Left lung (tissue), 10 donors: Measurements from ENCODE around the gene RNF40. TPM values are rescaled to one million over a fixed set of nuclear protein-coding genes. Genes with fewer than 3 reads are reported as not detected.

ENCODE experiments used
- ATAC-seq: fragments of 200-7000 bp; cut with Tn5 transposase; one replicate; pipeline ENCODE4 v1.9.1; 2020; ENCODE audit warnings: moderate library complexity
- DNase-seq, 4 donors: peaks; one replicate each; pipeline ENCODE4 v3.0.0-alpha.2; 2013 to 2020
- H3K27ac ChIP-seq, 2 donors: fragments of 200-600 bp; sonication (generic) in 1 of 2; one replicate each; pipeline versions ENCODE4 v1.5.0 to v1.8.0; 2020 to 2021
- H3K27me3 ChIP-seq, 2 donors: fragments of 200-600 bp; sonication (generic) in 1 of 2; one replicate each; pipeline versions ENCODE4 v1.5.0 to v1.8.0; 2020 to 2021
- H3K36me3 ChIP-seq, 2 donors: fragments of 200-600 bp; sonication (generic) in 1 of 2; one replicate each; pipeline versions ENCODE4 v1.5.0 to v1.8.0; 2020 to 2021
- H3K4me1 ChIP-seq, 2 donors: fragments of 200-600 bp; one replicate each; pipeline ENCODE4 v1.8.0; 2021
- H3K4me3 ChIP-seq, 2 donors: fragments of 200-600 bp; sonication (generic) in 1 of 2; one replicate each; pipeline versions ENCODE4 v1.5.0 to v1.8.0; 2020 to 2021; ENCODE audit warnings: mild to moderate bottlenecking in 1 of 2
- H3K9me3 ChIP-seq, 2 donors: fragments of 200-600 bp; sonication (generic) in 1 of 2; one replicate each; pipeline versions ENCODE4 v1.5.0 to v1.8.0; 2020 to 2021
- intact Hi-C, 2 donors: fragments of 100-400 bp; cut with DNase I; formaldehyde crosslinking; loops; one replicate each; pipeline versions ENCODE4 v1.11.2 to v1.14.2; 2022
- polyA plus RNA-seq, 6 donors: library from polyadenylated mRNA; unstranded; fragments of 120-200 nt; gene quantifications; one replicate each; pipeline ENCODE4 v1.2.1, GENCODE V29; 2013; ENCODE audit not compliant: insufficient read length in 6 of 6
- total RNA-seq, 2 donors: library from RNA; stranded (reverse); fragmentation: NEBNext Ultra II Directional; extraction: Animal tissue kit (Norgen Biotek cat#: 25700); gene quantifications; one replicate each; pipeline ENCODE4 v1.2.1, GENCODE V29; 2021
- TF ChIP-seq, protein P1 (sequence below), 2 donors: fragments of 200-600 bp; sonication (generic) in 1 of 2; IDR thresholded peaks; one replicate each; pipeline versions ENCODE4 v1.5.0 to v1.8.0; 2021; ENCODE audit warnings: antibody characterized with exemption in 2 of 2
- donor health status: DM: no; HTN: yes; CAD: no.
- donor health status: DM: no; HTN: no; CAD: no.

The RNF40 gene
- total and polyA plus RNA-seq, 8 donors: 87.8 to 116 (median 98.9) TPM

DNA sequence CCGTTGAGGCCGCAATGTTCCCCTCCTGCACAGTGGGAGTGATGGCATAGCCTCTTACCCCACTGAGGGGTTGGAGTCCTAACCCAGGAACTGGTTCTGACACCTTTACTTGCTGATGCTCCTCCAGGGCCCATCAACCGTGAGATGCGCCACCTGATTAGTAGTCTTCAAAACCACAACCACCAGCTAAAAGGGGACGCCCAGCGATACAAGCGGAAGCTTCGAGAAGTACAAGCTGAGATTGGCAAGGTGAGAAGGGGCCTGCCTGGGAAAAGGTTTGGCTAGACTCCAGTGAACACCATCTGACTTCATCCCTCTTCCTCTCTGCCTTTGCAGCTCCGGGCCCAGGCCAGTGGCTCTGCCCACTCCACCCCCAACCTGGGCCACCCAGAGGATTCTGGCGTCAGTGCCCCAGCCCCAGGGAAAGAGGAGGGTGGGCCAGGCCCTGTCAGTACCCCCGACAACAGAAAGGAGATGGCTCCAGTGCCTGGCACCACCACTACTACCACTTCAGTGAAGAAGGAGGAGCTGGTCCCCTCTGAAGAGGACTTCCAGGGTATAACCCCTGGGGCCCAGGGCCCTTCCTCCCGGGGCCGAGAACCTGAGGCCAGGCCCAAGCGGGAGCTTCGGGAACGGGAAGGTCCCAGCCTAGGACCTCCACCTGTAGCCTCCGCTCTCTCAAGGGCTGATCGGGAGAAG lies 5.8 kb downstream of the RNF40 start:
- ATAC-seq (no peak), DNase-seq (peak in 2 of 4 donors; percentile 24 to 56)
- no peaks in the 10 kb centered on the region for H3K27me3 ChIP-seq
- H3K4me1 ChIP-seq: peaks cover 10 to 13% of the 10 kb centered on the region in 2 donors
- peaks cover 0 to 99% of the 10 kb centered on the region in 2 donors for H3K36me3 ChIP-seq
- no peaks in the 10 kb centered on the region for H3K9me3 ChIP-seq
- intact Hi-C loops: no loop called here
- H3K4me3 ChIP-seq: no peak overlapping the region
- TF ChIP-seq, protein P1, sequence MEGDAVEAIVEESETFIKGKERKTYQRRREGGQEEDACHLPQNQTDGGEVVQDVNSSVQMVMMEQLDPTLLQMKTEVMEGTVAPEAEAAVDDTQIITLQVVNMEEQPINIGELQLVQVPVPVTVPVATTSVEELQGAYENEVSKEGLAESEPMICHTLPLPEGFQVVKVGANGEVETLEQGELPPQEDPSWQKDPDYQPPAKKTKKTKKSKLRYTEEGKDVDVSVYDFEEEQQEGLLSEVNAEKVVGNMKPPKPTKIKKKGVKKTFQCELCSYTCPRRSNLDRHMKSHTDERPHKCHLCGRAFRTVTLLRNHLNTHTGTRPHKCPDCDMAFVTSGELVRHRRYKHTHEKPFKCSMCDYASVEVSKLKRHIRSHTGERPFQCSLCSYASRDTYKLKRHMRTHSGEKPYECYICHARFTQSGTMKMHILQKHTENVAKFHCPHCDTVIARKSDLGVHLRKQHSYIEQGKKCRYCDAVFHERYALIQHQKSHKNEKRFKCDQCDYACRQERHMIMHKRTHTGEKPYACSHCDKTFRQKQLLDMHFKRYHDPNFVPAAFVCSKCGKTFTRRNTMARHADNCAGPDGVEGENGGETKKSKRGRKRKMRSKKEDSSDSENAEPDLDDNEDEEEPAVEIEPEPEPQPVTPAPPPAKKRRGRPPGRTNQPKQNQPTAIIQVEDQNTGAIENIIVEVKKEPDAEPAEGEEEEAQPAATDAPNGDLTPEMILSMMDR (IDR thresholded peaks at IDR 0.05): no peak
- H3K27ac ChIP-seq: no peak overlapping the region

DNA sequence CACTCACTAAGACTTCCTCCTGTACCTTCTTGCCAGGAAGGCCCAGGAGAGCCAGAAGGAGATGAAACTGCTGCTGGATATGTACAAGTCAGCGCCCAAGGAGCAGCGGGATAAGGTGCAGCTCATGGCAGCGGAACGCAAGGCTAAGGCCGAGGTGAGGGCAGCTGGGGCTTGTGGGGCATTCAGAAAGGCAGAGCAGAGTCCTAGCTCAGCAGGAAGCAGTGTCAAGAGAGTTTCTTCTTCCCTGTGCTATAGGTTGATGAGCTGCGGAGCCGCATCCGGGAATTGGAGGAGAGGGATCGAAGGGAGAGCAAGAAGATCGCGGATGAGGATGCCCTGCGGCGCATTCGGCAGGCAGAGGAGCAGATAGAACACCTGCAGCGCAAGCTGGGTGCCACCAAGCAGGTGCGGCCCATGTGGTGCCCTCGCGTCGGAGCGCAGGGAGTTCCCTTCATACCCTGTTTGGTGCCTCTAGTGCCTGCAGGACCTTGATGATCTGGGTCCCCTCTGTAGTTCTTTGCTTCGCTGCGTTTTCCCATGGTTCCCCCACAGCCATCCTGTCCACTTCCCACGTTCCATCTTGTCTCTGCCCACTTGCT lies 6.6 kb downstream of the RNF40 start:
- ATAC-seq (no peak), DNase-seq (peak in 2 of 4 donors; percentile 22 to 51)
- no peaks in the 10 kb centered on the region for H3K9me3 ChIP-seq
- intact Hi-C loops: no loop called here
- H3K36me3 ChIP-seq: peaks cover 0 to 100% of the 10 kb centered on the region in 2 donors
- H3K4me3 ChIP-seq: no peak overlapping the region
- no peak overlapping the region for H3K27ac ChIP-seq
- TF ChIP-seq, protein P1 (IDR thresholded peaks at IDR 0.05): no peak
- H3K4me1 ChIP-seq: peaks cover 2 to 5% of the 10 kb centered on the region in 2 donors
- no peaks in the 10 kb centered on the region for H3K27me3 ChIP-seq

DNA sequence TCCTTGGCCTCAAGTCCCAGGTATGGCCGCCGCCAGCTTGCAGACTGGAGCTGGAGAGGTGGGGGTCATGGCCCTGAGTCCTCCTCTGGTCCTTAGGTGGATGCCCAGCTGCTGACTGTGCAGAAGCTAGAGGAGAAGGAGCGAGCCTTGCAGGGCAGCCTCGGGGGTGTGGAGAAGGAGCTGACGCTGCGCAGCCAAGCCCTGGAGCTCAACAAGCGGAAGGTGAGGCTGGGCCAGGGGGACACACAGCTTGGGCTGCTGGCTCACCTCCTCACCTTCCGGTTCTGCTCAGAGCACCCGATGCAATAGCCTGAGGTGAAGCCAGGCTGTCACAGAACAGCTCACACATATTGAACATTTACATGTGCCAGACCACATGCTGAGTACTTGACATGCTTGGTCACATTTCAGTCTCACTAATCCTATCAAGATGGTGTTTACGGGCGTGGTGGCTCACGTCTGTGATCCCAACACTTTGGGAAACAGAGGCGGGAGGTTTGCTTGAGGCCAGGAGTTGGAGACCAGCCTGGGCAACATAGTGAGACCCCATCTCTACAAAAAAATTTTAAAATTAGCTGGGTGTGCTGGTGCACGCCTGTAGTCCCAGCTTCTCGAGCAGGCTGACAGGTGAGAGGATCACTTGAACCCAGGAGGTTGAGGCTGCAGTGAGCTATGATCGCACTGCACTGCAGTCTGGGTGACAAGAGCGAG lies 7.4 kb downstream of the RNF40 start:
- Histone ChIP-seq H3K9me3 (no peaks in the 10 kb centered on the region), H3K4me3 (no peak overlapping the region), H3K36me3 (peaks cover 0 to 100% of the 10 kb centered on the region in 2 donors), H3K27ac (no peak overlapping the region), H3K4me1 (peaks cover 0 to 8% of the 10 kb centered on the region in 2 donors), H3K27me3 (no peaks in the 10 kb centered on the region)
- DNase-seq (peak in 2 of 4 donors; percentile 12 to 70), ATAC-seq (no peak)
- intact Hi-C loops: no loop called here
- TF ChIP-seq, protein P1 (IDR thresholded peaks at IDR 0.05): no peak

DNA sequence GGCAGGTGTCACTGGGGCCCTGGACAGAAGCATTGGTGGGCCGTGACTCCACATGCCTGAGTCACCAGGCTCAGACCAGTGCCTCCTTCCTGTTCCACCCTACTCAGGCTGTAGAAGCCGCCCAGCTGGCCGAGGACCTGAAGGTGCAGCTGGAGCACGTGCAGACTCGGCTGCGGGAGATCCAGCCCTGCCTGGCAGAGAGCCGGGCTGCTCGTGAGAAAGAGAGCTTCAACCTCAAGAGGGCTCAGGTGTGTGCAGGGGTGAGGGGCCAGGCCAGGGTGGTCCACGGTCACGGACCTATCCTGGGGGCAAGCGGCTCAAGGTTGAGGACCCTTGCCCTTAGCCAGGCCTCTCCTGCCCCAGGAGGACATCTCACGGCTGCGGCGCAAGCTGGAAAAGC lies 9.6 kb downstream of the RNF40 start:
- H3K27ac ChIP-seq: no peak overlapping the region
- TF ChIP-seq, protein P1 (IDR thresholded peaks at IDR 0.05): no peak
- intact Hi-C loops: no loop called here
- H3K4me1 ChIP-seq: peaks cover 4 to 30% of the 10 kb centered on the region in 2 donors
- H3K36me3 ChIP-seq: peaks cover 0 to 82% of the 10 kb centered on the region in 2 donors
- DNase-seq (peak in 1 of 4 donors; percentile 55), ATAC-seq (no peak)
- no peak overlapping the region for H3K4me3 ChIP-seq
- no peaks in the 10 kb centered on the region for H3K9me3 ChIP-seq
- no peaks in the 10 kb centered on the region for H3K27me3 ChIP-seq

- Histone ChIP-seq H3K27me3 (no peaks in the 10 kb centered on the region), H3K4me1 (peaks cover 5 to 33% of the 10 kb centered on the region in 2 donors), H3K36me3 (peaks cover 0 to 61% of the 10 kb centered on the region in 2 donors), H3K9me3 (no peaks in the 10 kb centered on the region), H3K27ac (no peak overlapping the region), H3K4me3 (no peak overlapping the region)
- intact Hi-C loops: no loop called here
- DNase-seq: peak in 1 of 4 donors; percentile 65
- TF ChIP-seq, protein P1 (IDR thresholded peaks at IDR 0.05): no peak
- no peak for ATAC-seq
Observed at GRCh38 chr16:30773826-30774225, 11.7 kb downstream of the RNF40 start.
